ENCODE results near the gene ALMS1.

DNA sequence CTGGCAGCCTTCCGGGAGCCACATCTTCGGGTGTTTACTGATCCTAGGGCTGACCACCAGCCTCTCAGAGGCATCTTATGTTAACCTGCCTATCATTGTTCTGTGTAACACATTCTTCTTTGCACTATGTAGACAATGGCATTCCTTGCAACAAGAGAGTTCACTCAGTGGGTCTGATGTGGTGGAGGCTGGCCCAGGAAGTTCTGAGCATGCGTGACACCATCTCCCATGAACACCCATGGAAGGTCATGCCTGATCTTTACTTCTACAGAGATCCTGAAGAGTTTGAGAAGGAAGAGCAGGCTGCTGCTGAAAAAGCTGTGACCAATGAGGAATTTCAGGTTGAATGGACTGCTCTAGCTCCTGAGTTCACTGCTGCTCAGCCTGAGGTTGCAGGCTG is 15.3 kb upstream of the ALMS1 start:
- no peak for TF ChIP-seq POLR2A (IDR thresholded peaks at IDR 0.05)
- TF ChIP-seq, protein P1, sequence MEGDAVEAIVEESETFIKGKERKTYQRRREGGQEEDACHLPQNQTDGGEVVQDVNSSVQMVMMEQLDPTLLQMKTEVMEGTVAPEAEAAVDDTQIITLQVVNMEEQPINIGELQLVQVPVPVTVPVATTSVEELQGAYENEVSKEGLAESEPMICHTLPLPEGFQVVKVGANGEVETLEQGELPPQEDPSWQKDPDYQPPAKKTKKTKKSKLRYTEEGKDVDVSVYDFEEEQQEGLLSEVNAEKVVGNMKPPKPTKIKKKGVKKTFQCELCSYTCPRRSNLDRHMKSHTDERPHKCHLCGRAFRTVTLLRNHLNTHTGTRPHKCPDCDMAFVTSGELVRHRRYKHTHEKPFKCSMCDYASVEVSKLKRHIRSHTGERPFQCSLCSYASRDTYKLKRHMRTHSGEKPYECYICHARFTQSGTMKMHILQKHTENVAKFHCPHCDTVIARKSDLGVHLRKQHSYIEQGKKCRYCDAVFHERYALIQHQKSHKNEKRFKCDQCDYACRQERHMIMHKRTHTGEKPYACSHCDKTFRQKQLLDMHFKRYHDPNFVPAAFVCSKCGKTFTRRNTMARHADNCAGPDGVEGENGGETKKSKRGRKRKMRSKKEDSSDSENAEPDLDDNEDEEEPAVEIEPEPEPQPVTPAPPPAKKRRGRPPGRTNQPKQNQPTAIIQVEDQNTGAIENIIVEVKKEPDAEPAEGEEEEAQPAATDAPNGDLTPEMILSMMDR (IDR thresholded peaks at IDR 0.05), result no peak
